ENCODE data around the gene ENTPD1.

ENTPD1 gene

GRCh38 chr10:95809370-95810197, 53.6 kb downstream of the ENTPD1 start:
- DNase-seq (ENCODE audit: low spot score): no peak
- no peak for TF ChIP-seq CTCF (IDR thresholded peaks at IDR 0.05; ENCODE audit: borderline replicate concordance, control extremely low read depth, extremely low read depth, insufficient read depth, missing control alignments)
- in situ Hi-C loops (cut with MboI; ENCODE audit: low sequenced_read_pairs, unreplicated experiment): no loop called here

- in situ Hi-C loops (cut with MboI; ENCODE audit: low sequenced_read_pairs, unreplicated experiment): no loop called here
- no peak for TF ChIP-seq CTCF (IDR thresholded peaks at IDR 0.05; ENCODE audit: borderline replicate concordance, control extremely low read depth, extremely low read depth, insufficient read depth, missing control alignments)
- no peak for DNase-seq (ENCODE audit: low spot score)
Observed at GRCh38 chr10:95810198-95810976, 54.4 kb downstream of the ENTPD1 start.

- TF ChIP-seq CTCF (IDR thresholded peaks at IDR 0.05; ENCODE audit: borderline replicate concordance, control extremely low read depth, extremely low read depth, insufficient read depth, missing control alignments): no peak
- no peak for DNase-seq (ENCODE audit: low spot score)
- in situ Hi-C loops (cut with MboI; ENCODE audit: low sequenced_read_pairs, unreplicated experiment): no loop called here
Observed at GRCh38 chr10:95813054-95813685, 57.2 kb downstream of the ENTPD1 start.

- in situ Hi-C loops (cut with MboI; ENCODE audit: low sequenced_read_pairs, unreplicated experiment): no loop called here
- DNase-seq (ENCODE audit: low spot score): no peak
- TF ChIP-seq CTCF (IDR thresholded peaks at IDR 0.05; ENCODE audit: borderline replicate concordance, control extremely low read depth, extremely low read depth, insufficient read depth, missing control alignments): no peak
Observed at GRCh38 chr10:95814011-95814727, 58.2 kb downstream of the ENTPD1 start.

GRCh38 chr10:95815133-95815532, 59.2 kb downstream of the ENTPD1 start:
- no peak for DNase-seq (ENCODE audit: low spot score)
- TF ChIP-seq CTCF (IDR thresholded peaks at IDR 0.05; ENCODE audit: borderline replicate concordance, control extremely low read depth, extremely low read depth, insufficient read depth, missing control alignments): no peak
- in situ Hi-C loops (cut with MboI; ENCODE audit: low sequenced_read_pairs, unreplicated experiment): no loop called here

- in situ Hi-C loops (cut with MboI; ENCODE audit: low sequenced_read_pairs, unreplicated experiment): no loop called here
- no peak for DNase-seq (ENCODE audit: low spot score)
- TF ChIP-seq CTCF (IDR thresholded peaks at IDR 0.05; ENCODE audit: borderline replicate concordance, control extremely low read depth, extremely low read depth, insufficient read depth, missing control alignments): no peak
Observed at GRCh38 chr10:95815701-95816240, 59.8 kb downstream of the ENTPD1 start.
